Lower leg skin (tissue), 3 donors: ENCODE measurements around the gene PRKCQ.

Experiments
- POLR2A ChIP-seq, 2 donors: fragments of 450-650 bp; IDR thresholded peaks; one replicate each; pipeline ENCODE4 v1.6.1; 2016 to 2017; ENCODE audit warnings: antibody characterized with exemption in 2 of 2, mild to moderate bottlenecking in 1 of 2, moderate library complexity in 1 of 2
- TF ChIP-seq, protein P1 (sequence below), 3 donors: fragments of 450-650 bp; IDR thresholded peaks; one replicate each; pipeline ENCODE4 v1.5.1; 2016; ENCODE audit warnings: antibody characterized with exemption in 3 of 3, mild to moderate bottlenecking in 3 of 3, moderate library complexity in 2 of 3

DNA sequence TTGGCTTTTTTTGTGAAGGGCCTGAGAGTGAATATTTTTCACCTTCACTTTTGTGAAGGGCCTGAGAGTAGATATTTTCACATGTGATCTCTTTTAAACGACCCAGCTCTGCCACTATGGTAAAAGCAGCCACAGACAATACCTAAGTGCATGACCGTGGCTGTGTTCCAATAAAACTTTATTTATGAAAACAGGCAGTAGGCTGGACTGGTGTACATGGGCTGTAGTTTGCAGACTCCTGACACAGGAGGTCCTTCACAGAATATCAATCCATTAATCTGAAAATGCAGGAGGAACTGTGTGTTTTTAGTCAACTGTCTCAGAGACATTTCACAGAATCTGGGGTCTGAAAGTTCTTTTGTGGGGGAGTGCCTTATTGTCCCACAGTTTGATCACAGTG, 186.9 kb downstream of the PRKCQ start:
- no peak for TF ChIP-seq POLR2A (IDR thresholded peaks at IDR 0.05)
- TF ChIP-seq, protein P1, sequence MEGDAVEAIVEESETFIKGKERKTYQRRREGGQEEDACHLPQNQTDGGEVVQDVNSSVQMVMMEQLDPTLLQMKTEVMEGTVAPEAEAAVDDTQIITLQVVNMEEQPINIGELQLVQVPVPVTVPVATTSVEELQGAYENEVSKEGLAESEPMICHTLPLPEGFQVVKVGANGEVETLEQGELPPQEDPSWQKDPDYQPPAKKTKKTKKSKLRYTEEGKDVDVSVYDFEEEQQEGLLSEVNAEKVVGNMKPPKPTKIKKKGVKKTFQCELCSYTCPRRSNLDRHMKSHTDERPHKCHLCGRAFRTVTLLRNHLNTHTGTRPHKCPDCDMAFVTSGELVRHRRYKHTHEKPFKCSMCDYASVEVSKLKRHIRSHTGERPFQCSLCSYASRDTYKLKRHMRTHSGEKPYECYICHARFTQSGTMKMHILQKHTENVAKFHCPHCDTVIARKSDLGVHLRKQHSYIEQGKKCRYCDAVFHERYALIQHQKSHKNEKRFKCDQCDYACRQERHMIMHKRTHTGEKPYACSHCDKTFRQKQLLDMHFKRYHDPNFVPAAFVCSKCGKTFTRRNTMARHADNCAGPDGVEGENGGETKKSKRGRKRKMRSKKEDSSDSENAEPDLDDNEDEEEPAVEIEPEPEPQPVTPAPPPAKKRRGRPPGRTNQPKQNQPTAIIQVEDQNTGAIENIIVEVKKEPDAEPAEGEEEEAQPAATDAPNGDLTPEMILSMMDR (IDR thresholded peaks at IDR 0.05): no peak
